PC-3 (cell line): ENCODE results near the gene PSMD2.

Experiments used
- EZH2phosphoT487 ChIP-seq: fragments of 300-600 bp; sonication (generic); IDR thresholded peaks from 2 replicates; pipeline ENCODE4 v1.6.1; 2018; ENCODE audit warnings: mild to moderate bottlenecking, antibody characterized with exemption, low read length, borderline replicate concordance
- TF ChIP-seq, protein P1 (sequence below): fragments of 300-600 bp; sonication (generic); conservative IDR thresholded peaks from 2 replicates; pipeline ENCODE4 v1.5.1; 2017; ENCODE audit warnings: antibody characterized with exemption, low read depth, mild to moderate bottlenecking, low read length

DNA sequence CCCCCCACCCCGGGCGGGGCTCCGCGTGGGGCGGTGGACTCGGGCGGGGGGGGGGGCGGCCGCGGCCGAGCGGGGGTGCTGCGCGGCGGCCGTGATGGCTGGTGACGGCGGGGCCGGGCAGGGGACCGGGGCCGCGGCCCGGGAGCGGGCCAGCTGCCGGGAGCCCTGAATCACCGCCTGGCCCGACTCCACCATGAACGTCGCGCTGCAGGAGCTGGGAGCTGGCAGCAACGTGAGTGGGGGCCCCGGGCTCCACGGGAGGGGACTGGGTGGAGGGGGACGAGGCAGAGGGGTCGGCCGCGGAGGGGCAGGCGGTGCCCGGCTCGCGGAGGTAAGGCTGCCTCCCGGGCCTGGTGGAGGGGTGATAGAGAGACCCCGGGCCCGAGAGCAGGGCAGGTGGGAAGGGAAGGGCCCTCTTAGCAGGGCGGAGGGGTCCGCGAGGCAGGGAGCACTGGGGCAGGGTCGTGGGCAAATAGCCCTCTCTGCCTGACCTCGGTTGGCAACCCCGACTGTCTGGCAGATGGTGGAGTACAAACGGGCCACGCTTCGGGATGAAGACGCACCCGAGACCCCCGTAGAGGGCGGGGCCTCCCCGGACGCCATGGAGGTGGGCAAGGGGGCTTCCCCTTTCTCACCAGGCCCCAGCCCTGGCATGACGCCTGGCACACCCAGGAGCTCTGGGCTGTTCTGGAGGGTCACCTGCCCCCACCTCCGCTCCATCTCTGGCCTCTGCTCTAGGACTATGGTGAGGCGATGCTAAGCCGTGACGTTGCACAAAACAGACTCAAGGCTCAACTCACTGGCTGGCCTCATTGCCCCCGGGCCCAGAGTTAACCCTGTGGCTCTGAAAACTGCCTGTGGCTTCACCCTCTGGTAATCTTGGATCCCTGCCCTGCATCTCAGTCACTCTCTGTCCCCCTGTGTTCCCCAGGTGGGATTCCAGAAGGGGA lies 22.8 kb upstream of the PSMD2 start, which contains the start of gene ECE2:
- TF ChIP-seq, protein P1, sequence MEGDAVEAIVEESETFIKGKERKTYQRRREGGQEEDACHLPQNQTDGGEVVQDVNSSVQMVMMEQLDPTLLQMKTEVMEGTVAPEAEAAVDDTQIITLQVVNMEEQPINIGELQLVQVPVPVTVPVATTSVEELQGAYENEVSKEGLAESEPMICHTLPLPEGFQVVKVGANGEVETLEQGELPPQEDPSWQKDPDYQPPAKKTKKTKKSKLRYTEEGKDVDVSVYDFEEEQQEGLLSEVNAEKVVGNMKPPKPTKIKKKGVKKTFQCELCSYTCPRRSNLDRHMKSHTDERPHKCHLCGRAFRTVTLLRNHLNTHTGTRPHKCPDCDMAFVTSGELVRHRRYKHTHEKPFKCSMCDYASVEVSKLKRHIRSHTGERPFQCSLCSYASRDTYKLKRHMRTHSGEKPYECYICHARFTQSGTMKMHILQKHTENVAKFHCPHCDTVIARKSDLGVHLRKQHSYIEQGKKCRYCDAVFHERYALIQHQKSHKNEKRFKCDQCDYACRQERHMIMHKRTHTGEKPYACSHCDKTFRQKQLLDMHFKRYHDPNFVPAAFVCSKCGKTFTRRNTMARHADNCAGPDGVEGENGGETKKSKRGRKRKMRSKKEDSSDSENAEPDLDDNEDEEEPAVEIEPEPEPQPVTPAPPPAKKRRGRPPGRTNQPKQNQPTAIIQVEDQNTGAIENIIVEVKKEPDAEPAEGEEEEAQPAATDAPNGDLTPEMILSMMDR, result no peak
- no peak for TF ChIP-seq EZH2phosphoT487
